Ovary (tissue), 3 donors: ENCODE results near the gene LRRC49.

Experiments used
- EP300 ChIP-seq: sonication (generic); formaldehyde crosslinking; IDR thresholded peaks from one replicate; pipeline ENCODE4 v1.6.1; 2017; ENCODE audit warnings: antibody characterized with exemption
- TF ChIP-seq, protein P1 (sequence below), 3 donors: fragments of 450-650 bp in 2 of 3; fragments of 200-600 bp in 1 of 3; IDR thresholded peaks; one replicate each; pipeline versions ENCODE4 v1.5.1 to v1.8.0; 2016 to 2022; ENCODE audit warnings: antibody characterized with exemption in 3 of 3, mild to moderate bottlenecking in 1 of 3
- donor health status: DM: no; HTN: no; CAD: no.

- TF ChIP-seq, protein P1, sequence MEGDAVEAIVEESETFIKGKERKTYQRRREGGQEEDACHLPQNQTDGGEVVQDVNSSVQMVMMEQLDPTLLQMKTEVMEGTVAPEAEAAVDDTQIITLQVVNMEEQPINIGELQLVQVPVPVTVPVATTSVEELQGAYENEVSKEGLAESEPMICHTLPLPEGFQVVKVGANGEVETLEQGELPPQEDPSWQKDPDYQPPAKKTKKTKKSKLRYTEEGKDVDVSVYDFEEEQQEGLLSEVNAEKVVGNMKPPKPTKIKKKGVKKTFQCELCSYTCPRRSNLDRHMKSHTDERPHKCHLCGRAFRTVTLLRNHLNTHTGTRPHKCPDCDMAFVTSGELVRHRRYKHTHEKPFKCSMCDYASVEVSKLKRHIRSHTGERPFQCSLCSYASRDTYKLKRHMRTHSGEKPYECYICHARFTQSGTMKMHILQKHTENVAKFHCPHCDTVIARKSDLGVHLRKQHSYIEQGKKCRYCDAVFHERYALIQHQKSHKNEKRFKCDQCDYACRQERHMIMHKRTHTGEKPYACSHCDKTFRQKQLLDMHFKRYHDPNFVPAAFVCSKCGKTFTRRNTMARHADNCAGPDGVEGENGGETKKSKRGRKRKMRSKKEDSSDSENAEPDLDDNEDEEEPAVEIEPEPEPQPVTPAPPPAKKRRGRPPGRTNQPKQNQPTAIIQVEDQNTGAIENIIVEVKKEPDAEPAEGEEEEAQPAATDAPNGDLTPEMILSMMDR (IDR thresholded peaks at IDR 0.05), result no peak
- TF ChIP-seq EP300, result no peak
Measured at GRCh38 chr15:71082803-71083202, 190.2 kb downstream of the LRRC49 start.
